Endodermal cell (in vitro differentiated cells): ENCODE results near the gene CCR2. TPM values are rescaled to one million over a fixed set of nuclear protein-coding genes. Genes with fewer than 3 reads are reported as not detected.

ENCODE experiments used
- DNase-seq: peaks from one replicate; pipeline ENCODE4 v3.0.0-alpha.2; 2017
- H3K27ac ChIP-seq: 2 replicates; pipeline ENCODE4 v1.5.1; 2013; ENCODE audit warnings: mild to moderate bottlenecking, low read depth, low read length, moderate library complexity
- H3K27me3 ChIP-seq: 2 replicates; pipeline ENCODE4 v1.6.1; 2013; ENCODE audit warnings: mild to moderate bottlenecking, low read length, moderate library complexity; ENCODE audit not compliant: insufficient read depth, control insufficient read depth, poor library complexity, severe bottlenecking
- H3K36me3 ChIP-seq: 2 replicates; pipeline ENCODE4 v1.7.0; 2013; ENCODE audit warnings: mild to moderate bottlenecking, low read length, moderate library complexity; ENCODE audit not compliant: control insufficient read depth, insufficient read depth
- H3K4me1 ChIP-seq: one replicate; pipeline ENCODE4 v1.7.0; 2013; ENCODE audit warnings: low read length; ENCODE audit not compliant: control insufficient read depth, insufficient read depth
- H3K4me3 ChIP-seq: 2 replicates; pipeline ENCODE4 v1.5.1; 2013; ENCODE audit warnings: mild to moderate bottlenecking, low read length, moderate library complexity
- H3K9ac ChIP-seq: 2 replicates; pipeline ENCODE4 v1.6.1; 2013; ENCODE audit warnings: mild to moderate bottlenecking, low read length, moderate library complexity; ENCODE audit not compliant: poor library complexity, severe bottlenecking; ENCODE audit errors: extremely low read depth
- H3K9me3 ChIP-seq: 2 replicates; pipeline ENCODE4 v1.6.1; 2013; ENCODE audit warnings: mild to moderate bottlenecking, low read length, moderate library complexity; ENCODE audit not compliant: control insufficient read depth
- H3K27ac Mint-ChIP-seq: 2 replicates; pipeline ENCODE4 v1.8.0; 2020; ENCODE audit warnings: mixed read lengths
- H3K27me3 Mint-ChIP-seq: 2 replicates; pipeline ENCODE4 v1.8.0; 2021; ENCODE audit warnings: mild to moderate bottlenecking, mixed read lengths; ENCODE audit not compliant: insufficient read depth
- H3K36me3 Mint-ChIP-seq: 2 replicates; pipeline ENCODE4 v1.8.0; 2020; ENCODE audit warnings: low read depth, mixed read lengths
- H3K4me1 Mint-ChIP-seq: 2 replicates; pipeline ENCODE4 v1.8.0; 2020; ENCODE audit warnings: mixed read lengths
- H3K4me3 Mint-ChIP-seq: 2 replicates; pipeline ENCODE4 v1.8.0; 2020; ENCODE audit warnings: mild to moderate bottlenecking, moderate library complexity, mixed read lengths
- H3K9me3 Mint-ChIP-seq: 2 replicates; pipeline ENCODE4 v1.8.0; 2020; ENCODE audit warnings: mild to moderate bottlenecking, mixed read lengths
- CTCF ChIP-seq: fragments of 200-600 bp; sonication (generic); conservative IDR thresholded peaks from 2 replicates; pipeline ENCODE4 v1.5.0; 2021; ENCODE audit warnings: antibody characterized with exemption, mild to moderate bottlenecking
- WGBS, 2 experiments: methylation state at CpG; one replicate each; pipeline versions ENCODE4 v1.1.5 to v1.1.7; 2013; ENCODE audit warnings: missing lambda C conversion rate in 2 of 2, mixed read lengths in 1 of 2; ENCODE audit not compliant: insufficient coverage in 1 of 2, insufficient read length in 1 of 2; 5-methylcytosine and 5-hydroxymethylcytosine counted together
- total RNA-seq, 2 donors: library from RNA; stranded (reverse); fragmentation: NEBNext Ultra II Directional in 1 of 2; extraction: Animal tissue kit (Norgen Biotek cat#: 25700) in 1 of 2; gene quantifications; 2 replicates in 1 of 2; 3 replicates in 1 of 2; pipeline ENCODE4 v1.2.1, GENCODE V29; 2021

CCR2 gene
- total RNA-seq, 2 donors from 2014 or later: not detected

- Mint-ChIP-seq H3K4me3 (no peak overlapping the region), H3K27me3 (no peaks in the 10 kb centered on the region), H3K36me3 (no peaks in the 10 kb centered on the region), H3K27ac (no peak overlapping the region), H3K9me3 (no peaks in the 10 kb centered on the region), H3K4me1 (peaks cover 10% of the 10 kb centered on the region)
- DNase-seq: no peak
- Histone ChIP-seq H3K9me3 (no peaks in the 10 kb centered on the region), H3K36me3 (no peaks in the 10 kb centered on the region), H3K4me1 (peaks cover 4% of the 10 kb centered on the region), H3K4me3 (no peak overlapping the region), H3K9ac (no peak overlapping the region), H3K27ac (no peak overlapping the region), H3K27me3 (no peaks in the 10 kb centered on the region)
- no peak for TF ChIP-seq CTCF
- 97% methylated on average over 4 of the region's 4 CpGs; no CpG with 5 or more reads in 1 of the 2 experiments for WGBS, 2 experiments
Observed at GRCh38 chr3:46365041-46365440, 11.1 kb downstream of the CCR2 start.

- 93% methylated on average over 3 to 4 of the region's 5 CpGs for WGBS, 2 experiments
- Histone ChIP-seq H3K4me1 (peaks cover 9% of the 10 kb centered on the region), H3K9ac (no peak overlapping the region), H3K27me3 (no peaks in the 10 kb centered on the region), H3K27ac (no peak overlapping the region), H3K4me3 (no peak overlapping the region), H3K36me3 (no peaks in the 10 kb centered on the region), H3K9me3 (no peaks in the 10 kb centered on the region)
- Mint-ChIP-seq H3K36me3 (no peaks in the 10 kb centered on the region), H3K27me3 (no peaks in the 10 kb centered on the region), H3K4me3 (no peak overlapping the region), H3K4me1 (peaks cover 7% of the 10 kb centered on the region), H3K27ac (no peak overlapping the region), H3K9me3 (no peaks in the 10 kb centered on the region)
- no peak for DNase-seq
- TF ChIP-seq CTCF: no peak
Observed at GRCh38 chr3:46365737-46366524, 12.0 kb downstream of the CCR2 start.

- Mint-ChIP-seq H3K4me3 (no peak overlapping the region), H3K36me3 (no peaks in the 10 kb centered on the region), H3K4me1 (peaks cover 5% of the 10 kb centered on the region), H3K27me3 (no peaks in the 10 kb centered on the region), H3K27ac (no peak overlapping the region), H3K9me3 (no peaks in the 10 kb centered on the region)
- no peak overlapping the region for H3K27ac ChIP-seq
- no peaks in the 10 kb centered on the region for H3K36me3 ChIP-seq
- no peaks in the 10 kb centered on the region for H3K9me3 ChIP-seq
- H3K4me1 ChIP-seq: peaks cover 9% of the 10 kb centered on the region
- no peak for DNase-seq
- H3K27me3 ChIP-seq: no peaks in the 10 kb centered on the region
- no peak for TF ChIP-seq CTCF
- H3K9ac ChIP-seq: no peak overlapping the region
- H3K4me3 ChIP-seq: no peak overlapping the region
- WGBS, 2 experiments: 89 to 98% methylated on average over 4 to 5 of the region's 5 CpGs
Observed at GRCh38 chr3:46367811-46368210, 13.9 kb downstream of the CCR2 start.
